Kidney tubule cell (primary cell): Measurements from ENCODE around the gene PURB.
"Not testable (repeated sequence)": the region's sequence is repeated elsewhere in the genome, so short reads cannot be mapped to it uniquely, and the experiment has no call there.

Experiments used
- DNase-seq: peaks from one replicate; pipeline ENCODE4 v3.0.0-alpha.2; 2018; ENCODE audit warnings: low spot score

PURB gene

GRCh38 chr7:44852590-44852989 is 32.7 kb downstream of the PURB start:
- DNase-seq: no peak

GRCh38 chr7:44849885-44850544 is 35.3 kb downstream of the PURB start:
- DNase-seq: no peak

- DNase-seq: no peak
Observed at GRCh38 chr7:44849259-44849884, 36.0 kb downstream of the PURB start.

GRCh38 chr7:44847920-44848634 is 37.3 kb downstream of the PURB start, which contains the start of gene H2AZ2:
Gene H2AZ2, minus strand, starts transcription at chr7:44848087. Its CDS starts 116 bp downstream, at chr7:44847971.
- DNase-seq: peak; percentile 100

GRCh38 chr7:44847509-44847919 is 37.8 kb downstream of the PURB start:
- peak; percentile 88 for DNase-seq

GRCh38 chr7:44846816-44847508 is 38.4 kb downstream of the PURB start:
- no peak for DNase-seq

- not testable (repeated sequence) for DNase-seq
Observed at GRCh38 chr7:44846390-44846789, 38.9 kb downstream of the PURB start.

GRCh38 chr7:44845451-44845850 is 39.9 kb downstream of the PURB start:
- peak; percentile 9 for DNase-seq

GRCh38 chr7:44843440-44843839 is 41.9 kb downstream of the PURB start:
- not testable (repeated sequence) for DNase-seq

- DNase-seq: not testable (repeated sequence)
Observed at GRCh38 chr7:44842675-44843074, 42.7 kb downstream of the PURB start.

GRCh38 chr7:44838751-44839150 is 46.6 kb downstream of the PURB start:
- DNase-seq: no peak

- no peak for DNase-seq
Observed at GRCh38 chr7:44827567-44827966, 57.8 kb downstream of the PURB start.
